Trophoblast cell (in vitro differentiated cells and primary cell): ENCODE data around the gene HOXC11.
A peak's percentile ranks its signal among the peaks of the same experiment; 100 is the strongest.

Source experiments
- DNase-seq, 2 donors: peaks; one replicate each; pipeline ENCODE4 v3.0.0-alpha.2; 2016
- H2AFZ ChIP-seq: 2 replicates; pipeline ENCODE4 v1.6.1; 2013; ENCODE audit warnings: low read length, moderate library complexity, mild to moderate bottlenecking; ENCODE audit not compliant: insufficient read depth, poor library complexity
- H2AK5ac ChIP-seq: 2 replicates; pipeline ENCODE4 v1.6.1; 2013; ENCODE audit warnings: mild to moderate bottlenecking, low read length
- H2BK120ac ChIP-seq: 2 replicates; pipeline ENCODE4 v1.6.1; 2013; ENCODE audit warnings: low read length, mild to moderate bottlenecking, moderate library complexity; ENCODE audit not compliant: insufficient read depth, poor library complexity
- H2BK12ac ChIP-seq: 2 replicates; pipeline ENCODE4 v1.6.1; 2013; ENCODE audit warnings: mild to moderate bottlenecking, low read length, moderate library complexity
- H2BK5ac ChIP-seq: 2 replicates; pipeline ENCODE4 v1.6.1; 2013; ENCODE audit warnings: low read length, low read depth, moderate library complexity, mild to moderate bottlenecking; ENCODE audit not compliant: poor library complexity
- H3K14ac ChIP-seq: 2 replicates; pipeline ENCODE4 v1.6.1; 2013; ENCODE audit warnings: mild to moderate bottlenecking, low read length
- H3K18ac ChIP-seq: 2 replicates; pipeline ENCODE4 v1.6.1; 2013; ENCODE audit warnings: mild to moderate bottlenecking, low read length
- H3K23ac ChIP-seq: 2 replicates; pipeline ENCODE4 v1.6.1; 2013; ENCODE audit warnings: low read length
- H3K27ac ChIP-seq: 2 replicates; pipeline ENCODE4 v1.5.1; 2013; ENCODE audit warnings: low read depth, mild to moderate bottlenecking, inconsistent platforms, low read length, moderate library complexity
- H3K27me3 ChIP-seq: 2 replicates; pipeline ENCODE4 v1.6.1; 2013; ENCODE audit warnings: inconsistent platforms, mild to moderate bottlenecking, low read length, moderate library complexity; ENCODE audit not compliant: insufficient read depth
- H3K36me3 ChIP-seq, 2 experiments: 1 replicate in 1 of 2; 2 replicates in 1 of 2; pipeline ENCODE4 v1.6.1; 2013; ENCODE audit warnings: low read length in 2 of 2, mild to moderate bottlenecking in 2 of 2, moderate library complexity in 1 of 2; ENCODE audit not compliant: insufficient read depth in 2 of 2, control insufficient read depth in 1 of 2
- H3K4ac ChIP-seq: 2 replicates; pipeline ENCODE4 v1.6.1; 2013; ENCODE audit warnings: low read depth, mild to moderate bottlenecking, low read length, moderate library complexity
- H3K4me1 ChIP-seq, 2 experiments: 1 replicate in 1 of 2; 2 replicates in 1 of 2; pipeline ENCODE4 v1.6.1; 2013; ENCODE audit warnings: low read length in 2 of 2, mild to moderate bottlenecking in 2 of 2, moderate library complexity in 1 of 2; ENCODE audit not compliant: insufficient read depth in 2 of 2, control insufficient read depth in 1 of 2
- H3K4me2 ChIP-seq: 2 replicates; pipeline ENCODE4 v1.6.1; 2013; ENCODE audit warnings: inconsistent platforms, mild to moderate bottlenecking, low read length, moderate library complexity
- H3K4me3 ChIP-seq: 2 replicates; pipeline ENCODE4 v1.5.1; 2013; ENCODE audit warnings: mild to moderate bottlenecking, low read depth, low read length, inconsistent platforms
- H3K79me1 ChIP-seq: one replicate; pipeline ENCODE4 v1.6.1; 2013; ENCODE audit warnings: low read length
- H3K79me2 ChIP-seq: 2 replicates; pipeline ENCODE4 v1.6.1; 2013; ENCODE audit warnings: low read length, mild to moderate bottlenecking; ENCODE audit not compliant: control insufficient read depth, insufficient read depth, poor library complexity
- H3K9ac ChIP-seq: 2 replicates; pipeline ENCODE4 v1.6.1; 2013; ENCODE audit warnings: mild to moderate bottlenecking, low read length
- H3K9me3 ChIP-seq: 2 replicates; pipeline ENCODE4 v1.6.1; 2013; ENCODE audit warnings: low read depth, mild to moderate bottlenecking, control low read depth, inconsistent platforms, low read length; ENCODE audit not compliant: insufficient read depth
- H4K12ac ChIP-seq: 2 replicates; pipeline ENCODE4 v1.6.1; 2013; ENCODE audit warnings: low read depth, mild to moderate bottlenecking, low read length, moderate library complexity
- H4K8ac ChIP-seq: 2 replicates; pipeline ENCODE4 v1.6.1; 2013; ENCODE audit warnings: low read depth, mild to moderate bottlenecking, low read length, moderate library complexity
- H4K91ac ChIP-seq: one replicate; pipeline ENCODE4 v1.6.1; 2013; ENCODE audit warnings: low read depth, mild to moderate bottlenecking, low read length, moderate library complexity
- WGBS: extraction: QIAGEN DNeasy Blood & Tissue Kit; methylation state at CpG from one replicate; pipeline ENCODE4 v1.1.7; 2013; ENCODE audit warnings: missing lambda C conversion rate; ENCODE audit not compliant: insufficient read length, insufficient coverage; ENCODE audit errors: extremely low coverage; 5-methylcytosine and 5-hydroxymethylcytosine counted together

The HOXC11 gene

GRCh38 chr12:53939141-53940108, 33.5 kb upstream of the HOXC11 start:
- Histone ChIP-seq H3K79me2 (peaks cover 14% of the 10 kb centered on the region), H3K36me3 (no peaks in the 10 kb centered on the region), H3K23ac (no peak overlapping the region), H3K27me3 (peaks cover 52% of the 10 kb centered on the region), H3K4ac (peak overlapping the region; percentile 90), H2BK5ac (peak overlapping the region; percentile 87), H3K4me1 (peaks cover 8 to 17% of the 10 kb centered on the region in 2 experiments), H3K27ac (peak overlapping the region; percentile 84), H2BK120ac (peak overlapping the region; percentile 97), H4K91ac (peak overlapping the region; percentile 84), H4K8ac (peak overlapping the region; percentile 90), H3K14ac (peak overlapping the region; percentile 97), H2BK12ac (peak overlapping the region; percentile 95), H3K18ac (peak overlapping the region; percentile 98), H3K9ac (peak overlapping the region; percentile 80), H3K9me3 (peaks cover 5% of the 10 kb centered on the region), H3K4me2 (peak overlapping the region; percentile 88), H4K12ac (peak overlapping the region; percentile 87), H3K4me3 (peak overlapping the region; percentile 85), H2AK5ac (peak overlapping the region; percentile 96), H3K79me1 (peaks cover 21% of the 10 kb centered on the region), H2AFZ (peak overlapping the region; percentile 66)
- peak; percentile 77 to 83 for DNase-seq
- no CpG with 5 or more reads among the region's 91 CpGs for WGBS

GRCh38 chr12:53940443-53941014, 32.4 kb upstream of the HOXC11 start:
- peak overlapping the region; percentile 35 for H2AFZ ChIP-seq
- peak overlapping the region; percentile 84 for H3K27ac ChIP-seq
- peak overlapping the region; percentile 36 for H4K8ac ChIP-seq
- H3K36me3 ChIP-seq, result peaks cover 9% of the 10 kb centered on the region in 2 experiments
- peaks cover 51% of the 10 kb centered on the region for H3K27me3 ChIP-seq
- H3K18ac ChIP-seq, result peak overlapping the region; percentile 63
- peak overlapping the region; percentile 80 for H3K14ac ChIP-seq
- no peak for DNase-seq
- peaks cover 14% of the 10 kb centered on the region for H3K79me2 ChIP-seq
- peak overlapping the region; percentile 76 for H2BK120ac ChIP-seq
- H3K4me2 ChIP-seq, result peak overlapping the region; percentile 88
- H2AK5ac ChIP-seq, result peak overlapping the region; percentile 43
- peaks cover 21% of the 10 kb centered on the region for H3K79me1 ChIP-seq
- WGBS, result no CpG with 5 or more reads among the region's 9 CpGs
- H2BK12ac ChIP-seq, result peak overlapping the region; percentile 84
- no peak overlapping the region for H3K23ac ChIP-seq
- peak overlapping the region; percentile 84 for H3K4ac ChIP-seq
- H3K9me3 ChIP-seq, result peaks cover 11% of the 10 kb centered on the region
- peak overlapping the region; percentile 48 for H4K12ac ChIP-seq
- peak overlapping the region; percentile 81 for H4K91ac ChIP-seq
- peak overlapping the region; percentile 63 for H3K4me3 ChIP-seq
- peak overlapping the region; percentile 5 for H3K9ac ChIP-seq
- H3K4me1 ChIP-seq, result peaks cover 8 to 17% of the 10 kb centered on the region in 2 experiments
- peak overlapping the region; percentile 85 for H2BK5ac ChIP-seq

GRCh38 chr12:53941187-53941586, 31.7 kb upstream of the HOXC11 start:
- H3K9ac ChIP-seq, result no peak overlapping the region
- peak overlapping the region; percentile 85 for H2BK120ac ChIP-seq
- peak overlapping the region; percentile 8 for H3K27ac ChIP-seq
- peak overlapping the region; percentile 70 for H4K91ac ChIP-seq
- no peak overlapping the region for H4K12ac ChIP-seq
- no peak overlapping the region for H3K4me3 ChIP-seq
- peaks cover 14% of the 10 kb centered on the region for H3K79me2 ChIP-seq
- H3K4ac ChIP-seq, result no peak overlapping the region
- peaks cover 12 to 15% of the 10 kb centered on the region in 2 experiments for H3K36me3 ChIP-seq
- H4K8ac ChIP-seq, result peak overlapping the region; percentile 58
- no peak overlapping the region for H3K23ac ChIP-seq
- H3K79me1 ChIP-seq, result peaks cover 21% of the 10 kb centered on the region
- peak overlapping the region; percentile 37 for H3K4me2 ChIP-seq
- peak overlapping the region; percentile 82 for H2AK5ac ChIP-seq
- peaks cover 8 to 17% of the 10 kb centered on the region in 2 experiments for H3K4me1 ChIP-seq
- H3K18ac ChIP-seq, result peak overlapping the region; percentile 77
- H3K27me3 ChIP-seq, result peaks cover 50% of the 10 kb centered on the region
- peaks cover 11% of the 10 kb centered on the region for H3K9me3 ChIP-seq
- H3K14ac ChIP-seq, result peak overlapping the region; percentile 60
- H2AFZ ChIP-seq, result no peak overlapping the region
- peak overlapping the region; percentile 79 for H2BK12ac ChIP-seq
- DNase-seq, result no peak
- H2BK5ac ChIP-seq, result peak overlapping the region; percentile 69

- Histone ChIP-seq H3K23ac (no peak overlapping the region), H2BK120ac (no peak overlapping the region), H2AK5ac (no peak overlapping the region), H3K79me2 (peaks cover 14% of the 10 kb centered on the region), H3K4me3 (no peak overlapping the region), H3K4ac (no peak overlapping the region), H3K9ac (no peak overlapping the region), H2AFZ (no peak overlapping the region), H3K9me3 (peaks cover 8% of the 10 kb centered on the region), H3K18ac (no peak overlapping the region), H3K27me3 (peaks cover 45% of the 10 kb centered on the region), H3K14ac (no peak overlapping the region), H3K36me3 (peaks cover 12 to 16% of the 10 kb centered on the region in 2 experiments), H3K4me2 (peak overlapping the region; percentile 45), H4K91ac (no peak overlapping the region), H3K27ac (no peak overlapping the region), H4K8ac (no peak overlapping the region), H4K12ac (no peak overlapping the region), H3K4me1 (peaks cover 8 to 17% of the 10 kb centered on the region in 2 experiments), H3K79me1 (peaks cover 21% of the 10 kb centered on the region), H2BK12ac (no peak overlapping the region), H2BK5ac (no peak overlapping the region)
- WGBS, result no CpG with 5 or more reads among the region's 5 CpGs
- DNase-seq, result no peak
These were observed 31.2 kb upstream of the HOXC11 start for GRCh38 chr12:53941750-53942149.
